Endometrium (tissue), 2 donors: ENCODE results near the gene C3orf20.

Source experiments
- FAIRE-seq: peaks from 2 replicates; lab custom pipeline; 2012; peaks lifted over from hg19 to GRCh38; lab: Jason Lieb, UNC
- donor health status: control.
- donor health status: control.

Gene C3orf20

DNA sequence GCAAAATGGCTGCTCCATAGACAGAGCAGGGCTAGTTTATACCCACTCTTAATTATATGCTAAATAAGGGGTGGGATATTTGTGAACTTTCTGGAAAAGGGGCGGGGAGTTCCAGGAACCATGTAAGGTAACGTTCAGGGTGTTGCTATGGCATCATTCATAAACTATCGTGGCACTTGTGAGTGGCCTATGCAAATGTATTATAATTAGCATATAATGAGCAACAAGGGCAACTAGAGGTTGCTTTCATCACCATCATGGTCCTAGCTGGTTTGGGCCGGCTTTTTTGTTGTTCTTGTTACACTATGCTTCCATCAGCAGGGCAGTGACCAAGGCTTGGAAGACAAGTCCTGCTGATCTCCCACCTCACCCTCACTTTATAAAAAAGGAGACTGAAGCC is 100.6 kb downstream of the C3orf20 start:
- FAIRE-seq = no peak

DNA sequence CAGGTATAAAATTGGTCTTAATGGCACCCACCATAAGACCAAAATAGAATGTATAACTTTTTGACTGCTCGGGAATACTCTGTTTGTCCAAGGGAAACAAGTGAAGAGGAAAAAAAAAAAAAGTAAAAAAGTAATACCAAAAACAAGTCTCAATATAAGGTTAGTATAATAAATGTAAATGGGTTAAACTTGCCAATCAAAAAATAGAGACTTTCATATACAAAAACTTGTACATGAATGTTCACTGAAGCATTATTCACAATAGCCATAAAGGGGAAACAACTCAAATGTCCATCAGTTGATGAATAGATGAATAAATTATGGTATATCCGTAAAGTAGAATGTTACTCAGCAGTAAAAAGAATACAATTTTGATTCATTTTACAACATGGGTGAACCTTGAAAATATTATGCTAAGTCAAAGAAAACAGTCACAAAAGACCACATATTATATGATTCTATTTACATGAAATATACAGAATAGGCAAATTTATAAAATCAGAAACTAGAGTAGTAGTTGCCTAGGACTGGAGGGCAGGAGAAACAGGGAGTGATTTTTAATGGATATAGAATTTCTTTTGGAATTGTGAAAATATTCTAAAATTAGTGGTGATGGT is 104.2 kb downstream of the C3orf20 start:
- FAIRE-seq = no peak

- no peak for FAIRE-seq
These were observed 106.1 kb downstream of the C3orf20 start for GRCh38 chr3:14780927-14781507.

DNA sequence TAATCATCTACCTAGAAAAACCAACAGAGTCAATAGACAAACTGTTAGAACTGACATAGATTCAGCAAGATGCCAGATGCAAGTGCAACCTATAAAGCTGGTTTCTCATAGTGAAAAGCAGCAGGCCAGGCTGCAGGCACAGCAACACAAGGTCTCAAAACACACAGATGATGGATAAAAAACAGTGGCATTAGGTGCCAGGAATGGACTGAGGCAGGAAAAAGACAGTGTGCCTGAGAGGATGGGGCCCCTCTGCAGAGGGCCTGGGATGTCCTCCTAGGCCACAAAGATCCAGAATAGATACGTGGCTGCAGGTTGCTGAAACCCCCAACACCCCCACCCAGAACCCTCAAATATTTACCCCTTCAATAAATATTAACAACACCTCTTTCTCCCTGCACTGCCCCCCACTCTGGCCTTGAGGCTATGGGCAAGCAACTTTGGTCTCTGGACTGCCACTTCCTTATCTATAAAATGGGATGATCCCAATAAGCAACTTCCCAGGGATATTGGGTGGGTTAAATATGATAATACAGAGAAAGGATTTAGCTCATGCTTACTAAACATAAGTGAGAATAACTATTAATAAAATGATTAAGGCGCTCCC is 108.6 kb downstream of the C3orf20 start:
- FAIRE-seq = no peak

- FAIRE-seq = no peak
These were observed 109.2 kb downstream of the C3orf20 start for GRCh38 chr3:14784087-14784681.

DNA sequence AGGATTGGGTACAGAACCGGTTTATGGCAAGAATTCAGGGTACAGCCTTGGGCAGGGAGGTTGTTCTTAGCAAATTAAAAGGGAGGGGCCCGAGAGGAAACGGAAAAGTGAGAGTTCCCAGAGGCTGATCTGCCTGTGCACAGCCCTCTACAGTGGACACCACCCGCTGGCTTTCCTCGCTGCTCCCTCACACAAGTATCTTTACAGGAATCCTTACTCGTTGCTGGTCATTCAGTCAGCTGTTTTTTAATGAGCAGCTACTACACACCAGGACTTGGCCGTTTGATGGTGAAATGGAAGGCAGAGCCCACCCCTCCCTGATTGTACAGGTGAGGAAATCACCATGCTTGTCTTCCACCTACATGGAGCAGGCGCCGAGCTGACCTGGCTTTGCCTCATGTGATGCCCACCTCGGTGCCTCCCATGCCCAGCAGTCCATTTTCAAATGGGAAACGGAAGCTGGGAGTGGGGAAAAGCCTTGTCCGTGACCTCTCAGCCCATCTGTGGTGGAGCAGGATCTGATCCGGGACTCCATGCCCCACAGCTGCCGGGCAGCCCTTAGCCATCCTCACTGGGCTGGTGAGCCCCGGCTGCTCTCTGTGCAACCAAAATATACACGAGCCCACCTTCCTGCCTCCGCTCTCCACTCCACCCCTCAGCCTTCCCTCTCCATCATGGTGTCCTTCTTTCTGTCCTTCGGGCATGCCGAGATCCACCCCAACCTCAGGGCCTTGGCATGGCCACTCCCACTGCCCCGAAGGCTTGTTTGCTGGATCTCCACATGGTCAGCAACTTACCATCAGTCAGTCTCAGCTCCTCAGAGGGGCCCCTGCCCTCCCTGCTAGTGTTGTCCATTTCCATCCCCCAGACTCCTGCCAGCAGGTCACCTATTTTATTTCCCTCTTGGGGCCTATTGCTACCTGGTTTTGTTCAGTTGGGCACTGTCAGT is 110.5 kb downstream of the C3orf20 start:
- no peak for FAIRE-seq

- no peak for FAIRE-seq
These were observed 111.4 kb downstream of the C3orf20 start for GRCh38 chr3:14786369-14786768.

DNA sequence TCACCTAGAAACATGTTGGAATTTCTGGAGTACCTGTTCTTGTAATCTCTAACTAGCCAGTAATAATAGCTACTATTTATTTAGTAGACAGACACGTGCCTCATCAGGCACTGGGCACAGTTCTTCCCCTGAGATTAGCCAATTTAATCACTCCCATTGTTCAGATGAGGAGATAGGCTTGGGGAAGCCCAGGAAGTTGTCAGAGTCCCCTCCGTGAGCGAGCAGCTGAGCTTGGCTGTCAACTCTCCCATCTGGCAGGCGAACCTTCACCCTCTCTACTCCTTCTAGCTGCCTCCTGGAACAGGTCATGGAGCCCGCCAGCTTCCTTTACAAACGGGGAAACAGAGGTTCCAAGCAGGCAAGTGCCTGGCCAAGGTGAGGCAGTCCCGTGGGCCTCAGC is 112.7 kb downstream of the C3orf20 start:
- no peak for FAIRE-seq

GRCh38 chr3:14788644-14789043 is 113.7 kb downstream of the C3orf20 start:
- no peak for FAIRE-seq

DNA sequence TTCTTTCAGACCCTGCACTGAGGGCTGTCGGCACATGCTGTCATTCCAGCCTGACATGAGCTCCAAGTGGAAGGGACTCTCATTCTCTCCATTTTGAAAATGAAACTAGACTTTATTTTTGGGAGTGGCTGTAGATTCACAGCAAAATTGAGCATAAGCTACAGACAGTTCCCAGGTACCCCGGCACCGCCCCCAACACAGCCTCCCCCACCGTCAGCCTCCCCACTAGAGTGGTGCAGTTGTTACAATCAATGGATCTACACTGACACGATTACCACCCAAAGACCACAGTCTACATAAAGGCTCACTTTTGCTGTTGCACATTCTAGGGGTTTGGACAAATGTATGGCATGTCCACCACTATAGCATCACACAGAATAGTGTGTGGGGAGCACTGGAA is 114.3 kb downstream of the C3orf20 start:
- FAIRE-seq = no peak

- no peak for FAIRE-seq
These were observed 114.8 kb downstream of the C3orf20 start for GRCh38 chr3:14789640-14790285.

- FAIRE-seq = no peak
These were observed 116.5 kb downstream of the C3orf20 start for GRCh38 chr3:14791343-14791945.

DNA sequence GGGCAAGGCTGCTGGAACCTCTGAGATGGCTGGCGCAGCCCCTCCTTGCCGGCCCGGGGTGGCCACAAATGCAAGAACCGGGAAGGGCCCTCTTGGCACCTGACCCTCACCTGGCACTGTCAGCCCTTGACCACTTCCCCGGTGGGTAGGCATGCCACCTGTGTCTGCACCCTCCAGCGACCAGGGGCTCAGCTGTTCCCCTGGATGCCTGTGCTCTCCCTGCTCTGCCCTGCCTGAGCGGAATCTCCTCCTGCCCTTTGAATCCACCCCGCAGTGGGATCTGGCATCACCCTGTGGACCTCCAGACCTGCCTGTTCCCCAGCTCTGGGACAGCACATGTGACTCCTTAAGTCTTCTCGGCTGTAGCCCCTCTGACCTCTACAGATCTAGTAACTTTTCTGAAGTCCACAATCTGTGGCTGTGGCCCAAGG is 117.8 kb downstream of the C3orf20 start:
- no peak for FAIRE-seq

- FAIRE-seq = no peak
These were observed 118.4 kb downstream of the C3orf20 start for GRCh38 chr3:14793126-14793857.

DNA sequence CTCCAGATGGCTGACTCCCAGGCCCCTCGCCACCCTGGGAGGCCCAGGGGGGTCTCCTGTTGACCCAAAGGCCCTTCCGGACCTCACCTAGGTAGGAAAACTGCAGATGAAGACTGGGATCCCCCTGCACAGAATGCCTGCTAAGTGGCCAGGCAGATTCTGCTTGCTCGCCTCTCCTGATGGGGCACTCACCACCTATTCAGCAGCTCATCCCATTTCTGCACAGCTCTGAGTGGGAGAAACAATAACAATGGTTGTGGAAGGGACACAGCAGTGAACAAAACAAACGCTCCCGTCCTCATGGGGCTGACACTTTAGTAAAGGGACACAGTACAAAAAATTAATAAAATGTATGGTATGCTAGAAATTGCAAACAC is 118.9 kb downstream of the C3orf20 start:
- no peak for FAIRE-seq

DNA sequence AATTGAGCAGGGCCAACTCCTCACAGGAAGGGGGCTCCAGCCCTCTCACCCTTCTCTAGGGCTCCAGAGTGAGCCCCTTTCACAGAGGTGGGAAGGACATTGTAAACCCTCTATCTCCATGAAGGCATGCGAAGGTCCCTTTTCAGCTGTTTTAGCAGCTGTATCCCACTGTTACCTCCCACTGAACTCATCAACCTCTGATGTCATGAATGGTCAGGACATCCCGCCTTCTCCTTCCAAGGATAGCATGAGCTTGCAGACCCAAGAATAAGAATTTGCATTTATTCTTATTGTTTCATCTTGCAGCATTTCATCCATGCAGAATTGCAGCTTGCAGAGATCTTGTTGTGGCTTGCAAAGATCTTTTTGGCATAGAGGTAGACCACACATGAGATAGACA is 119.5 kb downstream of the C3orf20 start:
- no peak for FAIRE-seq

DNA sequence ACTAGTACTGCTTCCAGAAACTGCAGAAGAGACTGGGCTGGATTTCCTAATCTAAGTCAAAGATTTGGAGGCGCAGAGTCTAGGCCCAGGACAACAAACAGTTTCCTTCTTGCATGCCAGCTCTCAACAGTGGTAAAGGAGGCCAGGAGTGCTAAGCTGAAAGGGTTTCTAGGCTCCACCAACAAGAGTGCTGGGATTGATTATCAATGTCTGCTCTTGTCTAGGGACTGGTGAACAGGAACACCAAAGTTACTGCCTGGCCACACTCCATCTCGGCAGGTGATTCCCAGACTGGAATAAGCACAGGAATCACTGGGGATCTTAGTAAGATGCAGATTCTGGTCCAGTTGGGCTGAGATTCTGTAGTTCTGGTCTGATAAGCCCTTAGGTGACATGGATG is 121.1 kb downstream of the C3orf20 start:
- FAIRE-seq = no peak

DNA sequence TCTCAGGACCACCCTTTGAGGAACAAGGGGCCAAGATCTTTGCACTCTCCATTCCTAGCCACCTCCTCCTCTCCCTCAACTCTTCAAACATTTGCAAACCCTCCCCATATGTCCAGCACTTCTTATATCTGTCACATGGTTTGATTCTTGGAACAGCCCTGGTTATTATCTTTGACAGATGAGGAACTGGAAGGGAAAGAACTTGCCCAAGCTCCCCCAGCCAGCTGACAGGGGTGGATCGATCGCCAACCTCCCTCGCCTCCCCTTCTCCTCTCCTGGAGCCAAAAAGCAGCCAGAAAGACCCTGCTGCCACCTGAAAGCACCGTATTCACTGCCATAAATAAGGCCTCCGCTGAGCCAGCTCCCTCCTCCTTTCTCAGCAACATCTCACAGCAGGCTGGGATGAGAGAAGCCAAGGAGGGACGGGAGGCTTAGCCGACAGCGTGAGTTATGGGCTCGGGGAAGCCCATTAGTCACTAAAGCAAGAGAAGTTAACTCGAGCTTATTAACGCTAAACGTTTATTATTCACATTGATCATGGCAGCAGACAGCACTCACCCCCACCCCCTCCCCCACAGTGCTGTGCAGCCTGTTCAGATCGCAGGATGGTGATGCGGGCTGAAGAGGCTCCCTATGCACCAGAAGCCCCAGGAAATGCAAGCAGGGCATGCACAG is 121.6 kb downstream of the C3orf20 start:
- FAIRE-seq = no peak

DNA sequence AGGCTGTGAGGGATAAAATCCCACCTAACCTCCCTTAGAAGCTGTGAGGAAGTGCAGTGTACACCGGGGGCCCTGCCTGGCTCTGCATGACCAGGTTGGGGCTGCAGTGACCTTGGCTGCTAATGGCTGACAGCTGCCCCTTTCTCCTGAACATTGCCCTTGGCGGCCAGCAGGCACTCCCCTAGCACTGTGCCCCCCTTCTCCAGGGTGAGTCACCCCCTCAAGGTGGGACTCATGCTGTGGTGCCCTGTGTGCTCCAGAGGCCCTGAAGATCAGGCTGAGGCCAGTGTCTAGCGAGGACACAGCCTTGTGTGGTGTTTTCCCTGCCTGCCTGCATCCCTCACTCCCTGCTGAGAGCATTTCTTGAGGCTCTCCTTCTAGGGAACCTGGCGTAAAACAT is 122.8 kb downstream of the C3orf20 start:
- FAIRE-seq = no peak

- no peak for FAIRE-seq
These were observed 123.3 kb downstream of the C3orf20 start for GRCh38 chr3:14798231-14798630.
